ENCODE data around the gene SAP30BP. TPM values are rescaled to one million over a fixed set of nuclear protein-coding genes. Genes with fewer than 3 reads are reported as not detected.

SAP30BP gene
- total and polyA plus RNA-seq, 2 experiments from 2014 or later: 44.9 to 97.9 TPM

- Histone ChIP-seq H3F3A (replicated peaks; ENCODE audit: low read depth) (peaks cover 7% of the 10 kb centered on the region; the same call in 1 of the 2 replicates), H3K4me1 (ENCODE audit: insufficient read depth) (no peaks in the 10 kb centered on the region), H2AFZ (no peak overlapping the region), H3K27me3 (ENCODE audit: insufficient read depth) (no peaks in the 10 kb centered on the region), H3K36me3 (ENCODE audit: insufficient read depth) (no peaks in the 10 kb centered on the region), H3K4me2 (0 out of 2 replicates have a peak overlapping the region, but pooled peaks have one; percentile 48), H3K9me2 (ENCODE audit: insufficient read depth) (no peaks in the 10 kb centered on the region), H3K27ac (ENCODE audit: low read depth) (no peak overlapping the region), H3K4me3 (no peak overlapping the region), H4K20me1 (replicated peaks; ENCODE audit: insufficient read depth) (no peaks in the 10 kb centered on the region), H3K79me2 (replicated peaks; ENCODE audit: insufficient read depth) (no peaks in the 10 kb centered on the region)
- H3K27ac Mint-ChIP-seq: no peak overlapping the region
- DNase-seq (ENCODE audit: low spot score) (peak; percentile 94), ATAC-seq (peak; percentile 67)
- TF ChIP-seq, protein P1, sequence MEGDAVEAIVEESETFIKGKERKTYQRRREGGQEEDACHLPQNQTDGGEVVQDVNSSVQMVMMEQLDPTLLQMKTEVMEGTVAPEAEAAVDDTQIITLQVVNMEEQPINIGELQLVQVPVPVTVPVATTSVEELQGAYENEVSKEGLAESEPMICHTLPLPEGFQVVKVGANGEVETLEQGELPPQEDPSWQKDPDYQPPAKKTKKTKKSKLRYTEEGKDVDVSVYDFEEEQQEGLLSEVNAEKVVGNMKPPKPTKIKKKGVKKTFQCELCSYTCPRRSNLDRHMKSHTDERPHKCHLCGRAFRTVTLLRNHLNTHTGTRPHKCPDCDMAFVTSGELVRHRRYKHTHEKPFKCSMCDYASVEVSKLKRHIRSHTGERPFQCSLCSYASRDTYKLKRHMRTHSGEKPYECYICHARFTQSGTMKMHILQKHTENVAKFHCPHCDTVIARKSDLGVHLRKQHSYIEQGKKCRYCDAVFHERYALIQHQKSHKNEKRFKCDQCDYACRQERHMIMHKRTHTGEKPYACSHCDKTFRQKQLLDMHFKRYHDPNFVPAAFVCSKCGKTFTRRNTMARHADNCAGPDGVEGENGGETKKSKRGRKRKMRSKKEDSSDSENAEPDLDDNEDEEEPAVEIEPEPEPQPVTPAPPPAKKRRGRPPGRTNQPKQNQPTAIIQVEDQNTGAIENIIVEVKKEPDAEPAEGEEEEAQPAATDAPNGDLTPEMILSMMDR (conservative IDR thresholded peaks at IDR 0.05; ENCODE audit: low read depth in 2 of 2): peak; percentile 82 to 93
- TF ChIP-seq ZNF331 (CRISPR knock-in tag; IDR thresholded peaks at IDR 0.05; ENCODE audit: low read depth): no peak
- no peak for TF ChIP-seq REST (IDR thresholded peaks at IDR 0.05; ENCODE audit: unreplicated experiment)
- peak overlapping the region; percentile 19; the same call in 1 of the 3 replicates for H3K4me3 Mint-ChIP-seq
- peaks cover 3% of the 10 kb centered on the region for H3K4me1 Mint-ChIP-seq
- H3K27me3 Mint-ChIP-seq (ENCODE audit: insufficient read depth, low read depth, poor library complexity): peaks cover 19% of the 10 kb centered on the region
- H3K36me3 Mint-ChIP-seq (ENCODE audit: low read depth): no peaks in the 10 kb centered on the region
- H3K9me3 Mint-ChIP-seq: no peaks in the 10 kb centered on the region
These were observed 82.6 kb downstream of the SAP30BP start for GRCh38 chr17:75749545-75750389.

- no peaks in the 10 kb centered on the region for H3K79me2 ChIP-seq (replicated peaks; ENCODE audit: insufficient read depth)
- Mint-ChIP-seq H3K4me3 (no peak overlapping the region), H3K4me1 (peaks cover 6% of the 10 kb centered on the region), H3K9me3 (no peaks in the 10 kb centered on the region), H3K27me3 (ENCODE audit: insufficient read depth, low read depth, poor library complexity) (peaks cover 22% of the 10 kb centered on the region), H3K36me3 (ENCODE audit: low read depth) (no peaks in the 10 kb centered on the region), H3K27ac (no peak overlapping the region)
- no peaks in the 10 kb centered on the region for H4K20me1 ChIP-seq (replicated peaks; ENCODE audit: insufficient read depth)
- H3K9me2 ChIP-seq (ENCODE audit: insufficient read depth): no peaks in the 10 kb centered on the region
- H3K4me1 ChIP-seq (ENCODE audit: insufficient read depth): no peaks in the 10 kb centered on the region
- no peak for TF ChIP-seq STAT1 (IDR thresholded peaks at IDR 0.05; ENCODE audit: unreplicated experiment)
- TF ChIP-seq EZH2 (IDR thresholded peaks at IDR 0.05; ENCODE audit: low read depth, unreplicated experiment): no peak
- no peak for TF ChIP-seq ZNF331 (CRISPR knock-in tag; IDR thresholded peaks at IDR 0.05; ENCODE audit: low read depth)
- no peak for TF ChIP-seq POLR2AphosphoS5 (IDR thresholded peaks at IDR 0.05; ENCODE audit: low read depth)
- no peak for TF ChIP-seq JUNB (IDR thresholded peaks at IDR 0.05; ENCODE audit: unreplicated experiment)
- TF ChIP-seq, protein P2, sequence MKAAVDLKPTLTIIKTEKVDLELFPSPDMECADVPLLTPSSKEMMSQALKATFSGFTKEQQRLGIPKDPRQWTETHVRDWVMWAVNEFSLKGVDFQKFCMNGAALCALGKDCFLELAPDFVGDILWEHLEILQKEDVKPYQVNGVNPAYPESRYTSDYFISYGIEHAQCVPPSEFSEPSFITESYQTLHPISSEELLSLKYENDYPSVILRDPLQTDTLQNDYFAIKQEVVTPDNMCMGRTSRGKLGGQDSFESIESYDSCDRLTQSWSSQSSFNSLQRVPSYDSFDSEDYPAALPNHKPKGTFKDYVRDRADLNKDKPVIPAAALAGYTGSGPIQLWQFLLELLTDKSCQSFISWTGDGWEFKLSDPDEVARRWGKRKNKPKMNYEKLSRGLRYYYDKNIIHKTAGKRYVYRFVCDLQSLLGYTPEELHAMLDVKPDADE (IDR thresholded peaks at IDR 0.05): no peak
- no peak for TF ChIP-seq REST (IDR thresholded peaks at IDR 0.05; ENCODE audit: unreplicated experiment)
- TF ChIP-seq EZH2phosphoT487 (IDR thresholded peaks at IDR 0.05; ENCODE audit: unreplicated experiment): no peak
- TF ChIP-seq ZNF114 (CRISPR knock-in tag; IDR thresholded peaks at IDR 0.05): no peak
- TF ChIP-seq CREB1 (CRISPR knock-in tag; IDR thresholded peaks at IDR 0.05; ENCODE audit: low read depth): no peak
- no peak overlapping the region for H3K27ac ChIP-seq (ENCODE audit: low read depth)
- no peak overlapping the region for H3K4me2 ChIP-seq
- no peaks in the 10 kb centered on the region for H3K36me3 ChIP-seq (ENCODE audit: insufficient read depth)
- H3F3A ChIP-seq (replicated peaks; ENCODE audit: low read depth): peaks cover 7% of the 10 kb centered on the region; the same call in 1 of the 2 replicates
- no peak overlapping the region for H3K4me3 ChIP-seq
- ATAC-seq (no peak), DNase-seq (ENCODE audit: low spot score) (no peak)
- no peak overlapping the region for H2AFZ ChIP-seq
- no peaks in the 10 kb centered on the region for H3K27me3 ChIP-seq (ENCODE audit: insufficient read depth)
These were observed 83.7 kb downstream of the SAP30BP start for GRCh38 chr17:75750661-75751423.

Measured in GM23338 (cell line).